Activated T-cell treated with anti-CD3 and anti-CD28 coated beads for 24 hours (primary cell): ENCODE data around the gene CEACAM21.
A peak's percentile ranks its signal among the peaks of the same experiment; 100 is the strongest.
"Not testable (repeated sequence)": the region's sequence is repeated elsewhere in the genome, so short reads cannot be mapped to it uniquely, and the experiment has no call there.

Experiments used
- DNase-seq: peaks from one replicate; pipeline ENCODE4 v3.0.0-alpha.2; 2020; ENCODE audit warnings: low read depth

CEACAM21 gene

DNA sequence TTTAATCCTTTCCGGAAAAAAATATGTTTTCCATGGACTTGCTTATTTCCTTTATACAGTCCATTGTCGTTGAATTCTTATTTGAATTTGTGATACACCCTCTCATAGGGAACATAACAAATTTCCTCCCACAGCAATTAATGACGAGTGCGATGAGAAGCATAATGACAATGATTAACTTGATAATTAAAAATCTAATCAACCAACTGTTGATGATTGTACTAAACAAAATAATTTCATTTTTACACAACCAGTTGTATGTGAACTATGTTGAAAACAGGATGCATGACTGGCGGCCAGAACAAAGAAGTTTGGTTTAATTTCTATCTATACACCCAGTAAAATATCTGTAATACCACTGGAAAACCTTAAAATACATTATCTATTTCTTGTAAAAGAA lies 26.1 kb upstream of the CEACAM21 start:
- DNase-seq: no peak

DNA sequence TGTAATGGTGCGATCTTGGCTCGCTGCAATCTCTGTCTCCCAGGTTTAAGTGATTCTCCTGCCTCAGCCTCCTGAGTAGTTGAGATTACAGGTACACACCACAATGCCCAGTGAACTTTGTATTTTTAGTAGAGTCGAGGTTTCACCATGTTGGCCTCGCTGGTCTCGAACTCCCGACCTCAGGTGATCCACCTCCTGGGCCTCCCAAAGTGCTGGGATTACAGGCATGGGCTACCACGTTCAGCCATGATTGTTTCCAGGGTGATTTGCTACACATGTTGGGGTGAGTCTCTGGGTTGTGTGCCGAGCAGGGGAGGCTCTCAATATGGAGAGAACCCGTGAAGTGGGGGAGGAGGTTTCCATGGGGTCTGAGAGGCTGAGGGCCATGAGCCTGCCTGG lies 24.8 kb upstream of the CEACAM21 start:
- DNase-seq: no peak

DNA sequence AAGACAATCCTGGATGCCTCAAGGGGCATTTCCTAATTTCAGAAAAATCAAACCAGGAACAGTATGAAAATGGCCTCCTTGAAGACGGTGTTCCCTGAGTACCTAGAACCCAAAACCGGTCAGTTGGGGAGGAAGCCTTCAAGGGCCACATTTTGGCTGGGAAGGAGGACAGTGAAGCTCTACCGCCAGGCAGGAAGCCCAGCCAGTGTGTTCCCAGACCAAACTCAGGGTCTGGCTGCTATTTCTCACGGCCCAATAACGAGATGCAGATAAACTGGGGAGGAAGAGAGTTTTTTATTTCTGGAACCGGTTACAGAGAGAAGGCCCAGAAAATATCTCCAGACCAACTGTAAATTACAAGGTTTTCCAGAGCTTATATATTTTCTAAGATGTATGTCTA lies 24.3 kb upstream of the CEACAM21 start:
- DNase-seq: no peak

- no peak for DNase-seq
Observed at GRCh38 chr19:41552558-41552957, 23.4 kb upstream of the CEACAM21 start.

DNA sequence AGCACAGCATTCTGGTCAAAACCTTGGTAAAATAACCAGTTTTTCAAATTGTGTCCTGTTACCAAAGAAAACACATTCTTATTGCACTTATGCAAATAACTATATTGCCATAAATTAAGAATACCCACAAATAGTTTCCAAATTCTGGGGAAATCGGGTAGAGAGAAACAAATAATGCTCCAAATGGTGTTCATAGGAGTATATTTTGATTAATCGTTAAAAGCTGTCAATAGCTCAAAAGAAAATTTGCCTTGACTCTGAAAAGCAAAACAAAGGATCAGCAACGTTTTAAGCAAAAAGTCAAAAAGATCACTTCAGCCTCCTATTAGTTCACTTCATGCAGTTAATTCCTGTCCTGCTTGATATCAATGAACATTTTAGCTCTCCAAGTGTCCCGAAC lies 22.2 kb upstream of the CEACAM21 start:
- DNase-seq: no peak

DNA sequence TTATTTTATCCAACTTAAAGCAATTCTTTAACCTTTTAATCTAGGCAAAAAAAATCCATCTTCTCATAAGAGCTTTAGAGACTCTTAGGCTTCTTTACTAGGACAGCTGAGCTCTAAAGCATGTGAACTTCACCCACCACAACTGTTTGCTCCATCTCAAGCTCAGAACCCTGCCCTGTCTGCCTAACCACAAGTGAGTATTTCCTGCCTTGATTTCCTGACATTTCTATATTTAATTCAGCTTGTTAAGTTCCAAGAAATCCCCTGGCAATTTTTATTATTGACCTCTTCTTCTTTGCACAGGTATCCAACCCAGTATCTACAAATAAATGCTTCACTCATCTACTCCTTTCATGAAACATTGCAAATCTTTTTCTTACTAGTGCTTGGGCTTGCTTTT lies 21.1 kb upstream of the CEACAM21 start:
- DNase-seq: no peak

- no peak for DNase-seq
Observed at GRCh38 chr19:41555748-41556147, 20.2 kb upstream of the CEACAM21 start.

DNA sequence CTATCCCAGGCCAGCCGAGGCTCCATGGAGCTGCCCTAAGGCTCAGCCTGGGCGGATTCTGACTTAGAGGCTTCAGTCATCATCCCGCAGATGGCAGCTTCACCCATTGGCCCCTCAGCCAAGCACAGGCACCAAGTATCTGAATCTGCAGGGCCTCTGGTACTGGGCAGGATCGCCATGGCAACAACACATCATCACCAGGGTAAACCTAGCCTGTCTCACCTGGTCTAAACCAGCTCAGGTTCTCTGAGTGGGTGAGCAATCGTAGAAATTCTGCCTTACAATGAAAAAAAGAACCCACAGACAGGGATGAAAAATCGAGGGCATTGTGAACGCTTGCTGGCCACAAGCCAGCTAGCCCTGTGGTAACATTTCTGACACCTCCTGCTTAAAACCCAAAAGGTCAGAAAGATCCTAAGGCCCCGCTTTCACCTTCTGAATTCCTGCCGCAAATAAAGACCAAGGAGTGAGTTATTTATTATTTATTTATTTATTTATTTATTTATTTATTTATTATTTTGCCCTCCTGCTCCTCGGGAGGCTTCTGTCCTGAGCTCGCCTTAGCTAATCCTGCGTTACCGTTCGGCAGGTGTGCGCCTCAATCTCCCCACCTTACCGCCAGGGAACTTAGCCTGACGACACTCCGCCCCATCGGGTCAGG lies 12.0 kb upstream of the CEACAM21 start:
- no peak for DNase-seq

- DNase-seq: no peak
Observed at GRCh38 chr19:41564515-41565378, 11.2 kb upstream of the CEACAM21 start.

DNA sequence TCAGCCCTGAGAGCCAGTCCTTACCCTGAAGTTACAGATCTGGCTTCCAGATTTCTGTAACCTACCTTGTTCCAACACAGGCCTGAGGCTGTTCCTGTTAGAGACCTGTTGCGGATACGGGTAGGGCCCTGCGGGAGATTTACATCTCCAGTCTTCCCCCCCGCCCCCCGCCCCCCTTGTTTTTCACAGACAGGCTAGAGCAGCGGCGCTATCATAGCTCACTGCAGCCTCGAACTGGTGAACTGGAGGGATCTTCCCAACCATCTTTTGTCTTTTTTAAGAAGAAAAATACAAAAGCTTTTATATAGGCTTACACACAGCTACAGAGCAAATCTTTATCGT lies 10.6 kb upstream of the CEACAM21 start:
- DNase-seq: no peak

DNA sequence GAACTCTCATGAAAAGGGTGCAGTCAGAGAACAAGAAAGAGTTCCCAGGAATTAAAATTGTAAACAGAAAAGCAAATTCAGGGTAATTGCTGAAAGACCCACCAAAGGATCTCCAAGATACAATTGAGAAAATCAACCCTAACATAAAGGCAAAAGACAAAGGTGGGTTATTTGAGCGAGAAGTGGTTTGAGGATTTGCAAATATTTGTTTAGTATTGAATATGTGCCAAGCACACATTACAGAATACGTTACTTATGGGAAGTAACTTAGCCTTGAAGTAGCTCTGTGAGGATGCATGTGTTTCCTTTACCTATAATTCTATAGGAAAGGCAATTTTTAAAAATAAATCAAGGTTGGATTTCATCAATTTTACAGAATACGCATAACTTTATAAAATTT lies 10.0 kb upstream of the CEACAM21 start:
- DNase-seq: no peak

DNA sequence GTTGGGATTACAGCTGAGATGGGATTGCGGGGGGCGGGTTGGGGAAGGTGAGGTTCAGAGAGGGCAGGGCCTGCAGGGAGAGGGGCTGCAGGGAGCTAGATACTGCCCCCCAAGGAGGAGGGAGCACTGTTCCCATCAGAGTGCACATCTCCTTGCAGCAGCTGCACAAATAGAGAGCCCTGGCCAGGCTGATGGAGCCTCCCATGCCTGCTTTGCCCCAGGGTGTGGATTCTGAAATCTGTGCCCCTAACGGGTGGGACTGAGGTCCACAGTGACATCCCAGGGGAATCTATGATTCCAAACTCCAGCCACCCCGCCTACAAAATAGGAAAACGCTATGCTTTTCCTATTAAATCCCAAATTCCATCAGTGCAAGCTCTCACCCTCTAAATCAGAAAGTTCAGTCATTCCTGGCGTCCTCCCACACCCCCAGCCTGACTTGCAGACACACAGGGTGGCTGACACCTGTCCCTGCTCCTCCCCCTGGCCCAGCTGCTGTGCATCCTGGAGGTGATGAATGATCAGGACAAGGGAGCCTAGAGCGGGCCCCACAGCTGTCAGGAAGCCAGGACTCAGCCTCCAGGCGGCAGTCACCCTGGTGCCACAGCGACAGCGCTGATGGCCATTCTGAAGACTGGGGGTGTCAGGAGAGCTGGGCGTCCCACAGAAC lies 6.3 kb upstream of the CEACAM21 start:
- DNase-seq: no peak

- DNase-seq: no peak
Observed at GRCh38 chr19:41570179-41570578, 5.8 kb upstream of the CEACAM21 start.

GRCh38 chr19:41570639-41571112 lies 5.3 kb upstream of the CEACAM21 start:
- DNase-seq: peak; percentile 76

DNA sequence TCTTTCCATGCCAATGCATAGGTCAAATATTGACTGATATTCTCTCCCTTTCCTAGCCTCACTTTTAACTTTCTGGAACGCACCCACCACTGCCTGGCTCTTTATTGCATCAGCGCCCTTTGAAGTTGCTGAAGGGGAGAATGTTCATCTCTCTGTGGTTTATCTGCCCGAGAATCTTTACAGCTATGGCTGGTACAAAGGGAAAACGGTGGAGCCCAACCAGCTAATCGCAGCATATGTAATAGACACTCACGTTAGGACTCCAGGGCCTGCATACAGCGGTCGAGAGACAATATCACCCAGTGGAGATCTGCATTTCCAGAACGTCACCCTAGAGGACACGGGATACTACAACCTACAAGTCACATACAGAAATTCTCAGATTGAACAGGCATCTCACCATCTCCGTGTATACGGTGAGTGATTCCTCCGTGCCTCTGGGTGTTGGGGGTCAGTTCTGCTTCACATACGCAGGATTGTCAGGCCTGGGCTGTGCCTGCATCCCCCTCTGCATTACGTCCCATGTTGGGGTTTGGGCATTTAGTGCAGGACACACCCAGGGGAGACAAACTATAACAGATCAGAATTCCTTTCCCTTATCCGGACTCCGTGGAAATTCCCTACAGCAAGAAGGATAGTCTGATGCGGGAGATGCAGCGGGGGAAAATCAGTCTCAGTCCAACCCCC lies 1.3 kb downstream of the CEACAM21 start:
- DNase-seq: no peak

- DNase-seq: no peak
Observed at GRCh38 chr19:41577833-41578232, 1.9 kb downstream of the CEACAM21 start.

DNA sequence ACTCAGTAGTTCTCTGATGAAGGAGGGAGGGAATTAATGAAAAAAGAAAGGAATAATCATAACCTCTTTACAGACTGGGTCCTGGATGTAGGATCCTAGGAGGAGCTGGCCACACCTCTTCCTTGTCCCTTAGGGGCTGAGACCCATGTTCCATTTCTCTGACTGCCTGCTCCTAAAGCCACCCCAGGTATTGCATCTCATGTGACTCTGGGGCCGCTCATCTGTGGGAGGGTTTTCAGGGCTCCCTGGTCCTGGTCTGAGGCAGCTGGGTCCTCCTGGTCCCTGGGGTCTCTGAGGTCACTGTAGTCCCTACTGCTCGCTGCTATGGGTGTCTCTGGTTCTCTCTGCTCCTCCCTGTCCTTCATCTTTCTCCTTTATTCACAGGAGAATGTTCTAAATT lies 2.9 kb downstream of the CEACAM21 start:
- no peak for DNase-seq

- not testable (repeated sequence) for DNase-seq
Observed at GRCh38 chr19:41581068-41581467, 5.1 kb downstream of the CEACAM21 start.

DNA sequence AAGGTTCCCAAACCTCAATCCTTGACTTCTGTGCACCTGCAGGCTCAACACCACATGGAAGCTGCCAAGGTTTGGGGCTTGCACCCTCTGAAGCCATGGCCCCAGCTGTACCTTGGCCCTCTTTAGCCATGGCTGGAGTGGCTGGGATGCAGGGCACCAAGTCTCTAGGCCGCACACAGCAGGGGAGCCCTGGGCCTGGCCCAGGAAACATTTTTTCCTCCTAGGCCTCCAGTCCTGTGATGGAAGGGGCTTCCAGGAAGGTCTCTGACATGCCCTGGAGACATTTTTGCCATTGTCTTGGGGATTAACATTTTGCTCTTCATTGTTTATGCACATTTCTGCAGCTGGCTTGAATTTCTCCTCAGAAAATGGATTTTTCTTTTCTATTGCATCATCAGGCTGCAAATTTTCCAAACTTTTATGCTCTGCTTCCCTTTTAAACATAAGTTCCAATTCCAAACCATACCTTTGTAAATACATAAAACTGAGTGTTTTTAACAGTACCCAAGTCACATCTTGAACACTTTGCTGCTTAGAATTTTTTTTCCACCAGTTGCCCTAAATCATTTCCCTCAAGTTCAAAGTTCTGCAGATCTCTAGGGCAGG lies 6.7 kb downstream of the CEACAM21 start:
- DNase-seq: not testable (repeated sequence)

DNA sequence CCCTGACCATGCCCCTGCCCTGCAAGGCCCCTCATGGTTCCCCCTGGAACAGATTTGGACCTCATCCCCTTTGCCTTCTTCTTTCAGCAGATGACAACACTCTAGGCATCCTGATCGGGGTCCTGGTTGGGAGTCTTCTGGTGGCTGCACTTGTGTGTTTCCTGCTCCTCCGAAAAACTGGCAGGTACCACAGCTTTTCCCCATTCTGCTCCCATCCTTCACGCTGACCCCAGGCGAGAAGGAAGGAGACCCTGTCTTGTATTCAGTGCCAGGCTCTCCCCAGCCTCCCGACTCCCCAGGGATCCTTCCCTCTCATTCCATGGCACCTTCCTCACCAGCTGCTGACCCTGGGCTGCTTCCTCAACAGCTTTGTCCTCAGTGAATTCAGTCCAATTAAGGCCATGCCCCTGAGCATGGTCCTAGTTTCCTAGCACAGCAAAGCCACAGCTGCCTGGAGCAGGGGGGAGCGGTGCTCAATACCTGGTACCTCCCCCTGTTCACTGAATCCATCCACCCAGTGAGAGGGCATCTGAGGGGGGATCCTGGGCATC lies 8.4 kb downstream of the CEACAM21 start:
- DNase-seq: no peak

DNA sequence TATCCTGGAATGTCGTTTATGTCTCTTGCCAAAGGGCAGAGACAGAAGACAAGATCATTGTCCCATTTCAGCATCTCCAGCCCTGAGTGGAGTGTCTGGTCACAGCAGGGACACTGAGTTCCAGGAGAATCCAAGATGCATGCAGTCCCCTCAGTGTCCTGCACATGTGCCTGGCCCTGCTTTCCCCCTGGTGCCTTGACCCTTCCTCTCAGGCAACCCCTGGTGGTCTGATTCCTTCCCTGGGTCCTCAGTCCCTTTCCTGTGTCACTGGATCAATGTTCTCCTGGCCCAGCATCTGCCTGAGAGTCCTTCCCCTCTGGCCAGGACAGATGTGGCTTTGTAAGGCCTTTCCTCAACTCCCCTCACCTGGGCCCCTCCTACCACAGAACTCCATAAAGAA lies 9.0 kb downstream of the CEACAM21 start:
- DNase-seq: no peak

- DNase-seq: no peak
Observed at GRCh38 chr19:41586064-41586463, 10.1 kb downstream of the CEACAM21 start.
